Endometrial microvascular endothelial cells (primary cell): ENCODE results near the gene ALKBH4. TPM values are rescaled to one million over a fixed set of nuclear protein-coding genes. Genes with fewer than 3 reads are reported as not detected.

Experiments used
- in situ Hi-C: cut with HindIII; loops from 2 replicates; pipeline ENCODE4 v1.10.0; 2017; ENCODE audit warnings: low sequenced_read_pairs, low pct_unique_long_range_greater_than_20kb; ENCODE audit errors: inconsistent ontology term
- total RNA-seq: library from RNA; depleted of rRNA; stranded (reverse); fragments of >200 nt; gene quantifications from one replicate; pipeline ENCODE4 v1.2.3, GENCODE V29; 2015; ENCODE audit errors: inconsistent ontology term

The ALKBH4 gene
- total RNA-seq, 1 donor from 2014 or later: 12.8 TPM

- in situ Hi-C loops: no loop called here
Measured at GRCh38 chr7:102433219-102434038, 31.2 kb downstream of the ALKBH4 start, which contains the start of gene ORAI2. Gene ORAI2, plus strand, starts transcription at chr7:102433575. Its CDS starts 5,382 bp downstream, at chr7:102438957.

GRCh38 chr7:102432442-102433218, 32.0 kb downstream of the ALKBH4 start:
- in situ Hi-C loops: no loop called here

GRCh38 chr7:102431617-102432298, 32.9 kb downstream of the ALKBH4 start:
- in situ Hi-C loops: no loop called here

GRCh38 chr7:102429141-102429899, 35.3 kb downstream of the ALKBH4 start:
- in situ Hi-C loops: no loop called here

- in situ Hi-C loops: no loop called here
Measured at GRCh38 chr7:102427019-102427405, 37.7 kb downstream of the ALKBH4 start.

- in situ Hi-C loops: no loop called here
Measured at GRCh38 chr7:102426268-102427018, 38.2 kb downstream of the ALKBH4 start.

GRCh38 chr7:102425639-102426267, 38.9 kb downstream of the ALKBH4 start:
- in situ Hi-C loops: no loop called here

GRCh38 chr7:102424787-102425218, 39.9 kb downstream of the ALKBH4 start:
- in situ Hi-C loops: no loop called here

- in situ Hi-C loops: no loop called here
Measured at GRCh38 chr7:102424129-102424551, 40.5 kb downstream of the ALKBH4 start.

- in situ Hi-C loops: no loop called here
Measured at GRCh38 chr7:102421706-102422240, 42.9 kb downstream of the ALKBH4 start.

GRCh38 chr7:102418592-102418991, 46.1 kb downstream of the ALKBH4 start:
- in situ Hi-C loops: no loop called here

GRCh38 chr7:102417105-102417504, 47.6 kb downstream of the ALKBH4 start:
- in situ Hi-C loops: no loop called here

GRCh38 chr7:102416406-102416805, 48.3 kb downstream of the ALKBH4 start:
- in situ Hi-C loops: no loop called here

- in situ Hi-C loops: no loop called here
Measured at GRCh38 chr7:102415685-102416225, 48.9 kb downstream of the ALKBH4 start.

- in situ Hi-C loops: no loop called here
Measured at GRCh38 chr7:102413611-102414010, 51.1 kb downstream of the ALKBH4 start.

GRCh38 chr7:102413091-102413490, 51.6 kb downstream of the ALKBH4 start:
- in situ Hi-C loops: no loop called here

GRCh38 chr7:102412548-102412947, 52.1 kb downstream of the ALKBH4 start:
- in situ Hi-C loops: no loop called here
